GM18868 (cell line): Measurements from ENCODE around the gene SPEG.

Source experiments
- ATAC-seq: cut with Tn5 transposase; IDR thresholded peaks from one replicate; pipeline ENCODE4 v1.9.1; 2021; ENCODE audit warnings: mild to moderate bottlenecking, moderate library complexity; ENCODE audit not compliant: unreplicated experiment

SPEG gene

DNA sequence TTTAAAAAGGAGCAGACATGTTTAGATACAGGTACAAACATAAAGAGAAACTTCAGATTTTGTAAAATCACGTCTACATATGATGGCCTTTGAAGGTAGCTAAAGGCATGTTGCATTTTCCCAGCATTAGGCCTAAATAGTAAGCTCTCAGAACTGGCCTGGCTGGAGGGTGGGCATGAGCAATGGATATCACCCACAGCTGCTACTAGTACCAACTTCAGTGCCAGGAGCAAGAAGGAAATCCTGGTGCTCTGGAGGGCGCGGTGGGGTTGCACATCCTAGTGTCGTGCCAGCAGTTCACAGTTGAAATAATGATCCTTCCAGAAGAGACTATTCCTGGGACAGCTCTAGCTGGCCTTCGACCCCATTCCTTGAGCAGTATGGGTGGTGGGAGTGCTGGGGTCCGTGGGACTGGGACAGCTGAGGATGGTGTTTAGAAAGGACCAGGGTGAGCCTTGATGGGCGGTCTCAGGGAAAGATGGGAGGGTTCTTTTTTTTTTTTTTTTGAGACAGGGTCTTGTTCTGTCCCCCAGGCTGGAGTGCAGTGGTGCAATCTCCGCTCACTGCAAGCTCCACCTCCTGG, 11.6 kb upstream of the SPEG start:
- no peak for ATAC-seq

DNA sequence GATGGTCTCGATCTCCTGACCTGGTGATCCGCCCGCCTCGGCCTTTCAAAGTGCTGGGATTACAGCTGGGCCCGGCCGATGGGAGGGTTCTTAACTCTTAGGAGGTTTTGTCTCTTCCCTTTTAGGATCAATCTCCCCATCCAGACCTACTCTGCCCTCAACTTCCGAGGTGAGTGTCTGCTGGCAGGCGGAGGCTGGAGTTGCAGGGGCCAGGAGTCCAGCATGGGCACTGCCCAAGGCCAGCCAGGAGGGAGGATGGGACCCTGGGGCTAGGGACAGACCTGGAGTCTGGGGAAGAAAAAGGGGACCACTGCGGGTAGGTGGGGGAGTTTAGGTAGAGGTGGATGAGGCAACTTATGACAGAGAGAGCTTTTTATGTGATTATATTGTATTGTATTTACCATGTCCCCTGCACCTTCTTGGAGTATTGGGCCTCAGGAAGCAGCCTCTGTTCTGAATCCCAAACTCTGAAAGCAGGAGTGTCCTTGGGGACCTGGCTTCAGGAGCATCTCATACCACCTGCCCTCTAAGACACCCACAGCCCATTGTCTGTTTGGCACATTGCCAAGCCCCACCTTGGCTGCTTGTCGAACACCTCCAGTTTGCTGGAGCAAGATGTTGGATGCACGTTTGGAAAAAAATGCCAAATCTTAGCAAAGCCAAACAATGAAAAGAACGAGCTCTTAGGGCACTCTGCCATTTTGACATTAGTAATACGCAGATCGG, 10.8 kb upstream of the SPEG start:
- no peak for ATAC-seq

GRCh38 chr2:219425238-219426067, 9.2 kb upstream of the SPEG start:
- ATAC-seq: no peak

- ATAC-seq: no peak
Measured at GRCh38 chr2:219426068-219426443, 8.6 kb upstream of the SPEG start.

GRCh38 chr2:219426534-219427136, 8.0 kb upstream of the SPEG start:
- no peak for ATAC-seq

DNA sequence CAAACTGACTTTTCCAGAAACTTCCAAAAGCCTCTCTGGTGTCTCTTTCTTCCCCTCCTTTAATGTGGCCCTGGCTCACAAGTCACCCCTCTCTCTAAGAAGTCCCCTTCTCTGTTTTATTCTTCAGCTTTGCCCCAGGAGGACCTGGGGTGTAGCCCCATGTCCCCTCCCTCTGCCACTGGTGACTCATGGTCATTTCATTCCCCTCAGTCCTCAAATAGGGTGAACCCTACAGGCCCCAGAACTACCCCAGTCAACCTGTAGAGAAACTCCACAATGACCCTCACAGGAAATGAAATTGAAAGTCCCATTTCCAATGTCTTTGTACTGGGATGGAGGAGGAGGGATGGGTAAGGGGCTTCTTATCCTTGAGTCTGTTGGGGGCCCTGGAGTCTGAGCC, 6.2 kb upstream of the SPEG start:
- no peak for ATAC-seq

DNA sequence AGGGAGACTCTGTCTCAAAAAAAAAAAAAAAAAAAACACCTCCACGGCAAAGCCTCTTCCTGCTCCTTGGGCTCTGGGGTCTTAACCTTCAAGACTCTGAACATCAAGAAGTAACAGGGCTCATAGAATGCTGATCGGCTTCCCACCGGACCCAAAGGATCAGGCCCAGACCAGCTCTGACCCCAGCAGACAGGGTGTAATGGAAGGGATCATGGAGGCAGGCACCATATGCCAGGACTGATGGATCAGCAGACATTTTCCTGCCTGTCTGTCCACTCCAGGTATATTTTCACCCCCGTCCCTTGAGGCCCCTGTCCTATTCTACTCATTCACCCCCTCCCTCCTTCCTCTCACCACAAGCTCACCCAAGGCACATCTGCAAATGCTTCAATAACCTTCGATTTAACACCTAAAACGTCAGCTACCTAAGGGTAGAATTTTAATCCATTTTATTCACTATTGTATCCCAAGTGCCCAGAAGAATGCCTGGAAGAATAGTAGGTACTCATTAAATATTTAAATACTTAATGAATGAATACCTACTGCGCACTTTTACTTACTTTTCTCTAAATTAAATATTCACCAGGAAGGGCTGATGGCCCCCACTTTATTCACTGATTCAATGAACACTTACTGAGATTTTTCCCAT, 4.6 kb upstream of the SPEG start:
- ATAC-seq: no peak

- ATAC-seq: no peak
Measured at GRCh38 chr2:219430633-219431615, 3.7 kb upstream of the SPEG start.

GRCh38 chr2:219433666-219434467, 776 bp upstream of the SPEG start:
- no peak for ATAC-seq

DNA sequence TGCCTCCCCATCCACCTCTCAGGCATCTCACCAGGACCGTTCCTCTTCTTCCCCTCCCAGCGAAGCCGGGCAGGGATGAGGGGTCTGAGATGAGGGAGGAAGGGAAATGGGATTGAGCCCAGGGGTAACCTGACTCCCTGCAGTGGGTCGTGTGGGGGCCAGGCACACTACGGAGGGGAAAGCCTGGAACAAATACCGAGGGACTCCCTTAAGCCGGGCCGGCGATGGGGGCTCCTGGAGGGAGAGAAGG, 250 bp upstream of the SPEG start:
- ATAC-seq: no peak

DNA sequence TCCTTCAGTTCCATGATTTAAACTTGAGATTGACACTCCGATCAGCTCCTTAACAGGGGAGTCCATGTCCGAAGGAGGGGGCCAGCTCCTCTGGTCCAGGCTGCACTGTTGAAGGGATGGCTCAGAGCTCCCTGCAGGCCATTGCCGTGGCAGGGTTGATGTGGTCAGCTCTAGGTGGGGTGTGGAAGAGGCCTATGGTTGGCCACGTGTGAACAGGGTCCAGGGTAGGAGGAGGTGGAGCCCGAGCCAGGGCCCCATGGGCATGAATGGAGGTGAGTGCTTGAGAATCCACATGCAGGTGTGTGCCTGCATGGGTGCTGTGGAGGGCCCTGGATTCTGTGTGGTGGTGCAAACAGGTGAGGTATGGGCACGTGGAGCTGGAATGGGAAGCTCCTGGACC, 1.1 kb downstream of the SPEG start:
- ATAC-seq: no peak

DNA sequence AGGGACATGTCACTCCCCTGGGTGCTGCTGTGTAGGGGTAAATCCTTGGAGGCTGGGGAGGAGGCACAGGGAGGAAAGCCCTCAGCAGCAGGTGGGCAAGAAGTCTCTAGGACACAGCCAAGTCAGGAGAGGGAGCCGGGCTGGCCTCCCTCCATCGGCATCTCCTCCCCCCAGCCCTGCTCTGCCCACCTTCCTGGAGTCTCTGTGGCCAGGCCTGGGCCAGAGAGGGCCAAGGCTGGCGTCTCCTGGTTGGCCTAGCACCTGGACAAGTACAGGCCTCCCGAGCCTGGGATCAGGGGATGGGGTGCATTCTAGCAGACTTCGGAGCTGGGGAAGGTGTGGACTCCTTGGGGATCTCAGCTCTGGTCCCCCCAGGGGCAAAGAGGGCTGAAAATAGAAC, 1.8 kb downstream of the SPEG start:
- ATAC-seq: no peak

- no peak for ATAC-seq
Measured at GRCh38 chr2:219437141-219437540, 2.5 kb downstream of the SPEG start.

GRCh38 chr2:219437690-219438206, 3.1 kb downstream of the SPEG start:
- ATAC-seq: no peak

- ATAC-seq: no peak
Measured at GRCh38 chr2:219438453-219438852, 3.8 kb downstream of the SPEG start.

DNA sequence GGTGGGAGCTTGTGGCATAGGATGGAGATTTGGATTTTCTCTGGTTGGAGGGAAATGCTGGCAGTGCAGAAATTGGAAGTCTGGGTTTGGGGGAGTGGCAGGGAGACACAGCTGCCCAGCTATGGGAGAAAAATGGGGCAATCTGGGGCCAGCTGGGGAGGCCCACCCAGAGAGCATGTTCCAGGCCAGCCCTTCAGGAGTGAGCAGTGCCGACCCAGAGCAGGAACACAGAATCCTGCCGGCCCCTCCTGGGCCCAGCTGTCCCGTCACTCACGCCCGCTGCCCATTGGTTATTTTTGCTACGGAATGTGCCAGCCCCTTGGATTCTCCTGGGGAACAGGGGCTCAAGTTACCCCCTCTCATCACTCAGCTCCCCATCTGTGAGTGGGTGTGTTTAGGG, 4.9 kb downstream of the SPEG start:
- ATAC-seq: no peak

- ATAC-seq: no peak
Measured at GRCh38 chr2:219440388-219441256, 6.0 kb downstream of the SPEG start.
